ENCODE results near the gene DAW1. TPM values are rescaled to one million over a fixed set of nuclear protein-coding genes. Genes with fewer than 3 reads are reported as not detected.

DAW1 gene
- total and polyA plus RNA-seq, 10 of the 15 experiments (the other 5 are each of a cell fraction or from before 2014, with no cell fraction given) = 0.04 TPM; not detected in 9

GRCh38 chr2:227862227-227862740 lies 9.1 kb upstream of the DAW1 start:
- WGBS (ENCODE audit: insufficient coverage, insufficient replicate concordance, low lambda C conversion rate, missing lambda C conversion rate) = under 1% methylated on average over 8 of the region's 8 CpGs
- H2AFZ ChIP-seq (ENCODE audit: control insufficient read depth, low read depth, low read length) = no peak overlapping the region
- no peak overlapping the region for H3K9ac ChIP-seq (ENCODE audit: control insufficient read depth, insufficient read depth, low read length)
- ChIA-PET CTCF (interaction anchor here (0.6 to 6.4 kb wide), 47 partner anchors 8 to 741 kb away, joined by 3 to 387 read pairs (median 5); partner anchors contain the start of gene CCL20), SMC1A (ENCODE audit: uncharacterized antibody, unreplicated experiment) (interaction anchor here (0.6 to 6.6 kb wide), 31 partner anchors 9 to 391 kb away, joined by 3 to 133 read pairs (median 5); partner anchors contain the start of gene CCL20), RAD21 (ENCODE audit: unreplicated experiment) (interaction anchor here (0.7 to 5.8 kb wide), 25 partner anchors 8 to 457 kb away, joined by 3 to 92 read pairs (median 5); partner anchors contain the start of gene CCL20), POLR2A (interaction anchor here (0.6 to 2.5 kb wide), 4 partner anchors 56 to 477 kb away, joined by 3 to 9 read pairs (median 6); no protein-coding TSS in a partner anchor)
- H3K4me1 ChIP-seq (ENCODE audit: control insufficient read depth, insufficient read depth, low read length) = no peaks in the 10 kb centered on the region
- H3K79me2 ChIP-seq (ENCODE audit: control insufficient read depth, insufficient read depth, low read length) = no peaks in the 10 kb centered on the region
- no peak overlapping the region for H3K4me2 ChIP-seq (ENCODE audit: control insufficient read depth, insufficient read depth)
- BruUV-seq (replicated peaks) = no TSS peak
- TF ChIP-seq EGR1 (IDR thresholded peaks at IDR 0.05; ENCODE audit: borderline replicate concordance in 1 of 2, low read depth in 2 of 2, low read length in 2 of 2) (no peak), RAD21 (IDR thresholded peaks at IDR 0.05; ENCODE audit: insufficient read depth, low read depth, low read length) (peak; percentile 86), ZNF592 (IDR thresholded peaks at IDR 0.05) (0 out of 2 replicates have a peak, but pooled peaks have one; percentile 8), SMC3 (IDR thresholded peaks at IDR 0.05; ENCODE audit: borderline replicate concordance, low read length) (peak; percentile 80; the same call in 1 of the 2 replicates), STAT1 (conservative IDR thresholded peaks at IDR 0.05) (no peak), SMARCA5 (IDR thresholded peaks at IDR 0.05) (no peak), MXI1 (IDR thresholded peaks at IDR 0.05; ENCODE audit: low read depth, low read length) (no peak), KAT2A (conservative IDR thresholded peaks at IDR 0.05; ENCODE audit: control insufficient read depth, low read depth, low read length) (no peak), CREB1 (IDR thresholded peaks at IDR 0.05; ENCODE audit: low read depth) (no peak)
- TF ChIP-seq, protein P1, sequence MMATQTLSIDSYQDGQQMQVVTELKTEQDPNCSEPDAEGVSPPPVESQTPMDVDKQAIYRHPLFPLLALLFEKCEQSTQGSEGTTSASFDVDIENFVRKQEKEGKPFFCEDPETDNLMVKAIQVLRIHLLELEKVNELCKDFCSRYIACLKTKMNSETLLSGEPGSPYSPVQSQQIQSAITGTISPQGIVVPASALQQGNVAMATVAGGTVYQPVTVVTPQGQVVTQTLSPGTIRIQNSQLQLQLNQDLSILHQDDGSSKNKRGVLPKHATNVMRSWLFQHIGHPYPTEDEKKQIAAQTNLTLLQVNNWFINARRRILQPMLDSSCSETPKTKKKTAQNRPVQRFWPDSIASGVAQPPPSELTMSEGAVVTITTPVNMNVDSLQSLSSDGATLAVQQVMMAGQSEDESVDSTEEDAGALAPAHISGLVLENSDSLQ (IDR thresholded peaks at IDR 0.05) = no peak
- TF ChIP-seq, protein P2, sequence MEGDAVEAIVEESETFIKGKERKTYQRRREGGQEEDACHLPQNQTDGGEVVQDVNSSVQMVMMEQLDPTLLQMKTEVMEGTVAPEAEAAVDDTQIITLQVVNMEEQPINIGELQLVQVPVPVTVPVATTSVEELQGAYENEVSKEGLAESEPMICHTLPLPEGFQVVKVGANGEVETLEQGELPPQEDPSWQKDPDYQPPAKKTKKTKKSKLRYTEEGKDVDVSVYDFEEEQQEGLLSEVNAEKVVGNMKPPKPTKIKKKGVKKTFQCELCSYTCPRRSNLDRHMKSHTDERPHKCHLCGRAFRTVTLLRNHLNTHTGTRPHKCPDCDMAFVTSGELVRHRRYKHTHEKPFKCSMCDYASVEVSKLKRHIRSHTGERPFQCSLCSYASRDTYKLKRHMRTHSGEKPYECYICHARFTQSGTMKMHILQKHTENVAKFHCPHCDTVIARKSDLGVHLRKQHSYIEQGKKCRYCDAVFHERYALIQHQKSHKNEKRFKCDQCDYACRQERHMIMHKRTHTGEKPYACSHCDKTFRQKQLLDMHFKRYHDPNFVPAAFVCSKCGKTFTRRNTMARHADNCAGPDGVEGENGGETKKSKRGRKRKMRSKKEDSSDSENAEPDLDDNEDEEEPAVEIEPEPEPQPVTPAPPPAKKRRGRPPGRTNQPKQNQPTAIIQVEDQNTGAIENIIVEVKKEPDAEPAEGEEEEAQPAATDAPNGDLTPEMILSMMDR (IDR thresholded peaks at IDR 0.05 in 2 of 3, conservative IDR thresholded peaks at IDR 0.05 in 1 of 3; ENCODE audit: control insufficient read depth in 2 of 3, extremely low read depth in 1 of 3, insufficient read depth in 1 of 3, low read depth in 3 of 3, low read length in 3 of 3) = peak; percentile 55 to 70 (median 66)
- H4K20me1 ChIP-seq (ENCODE audit: control insufficient read depth, insufficient read depth) = no peaks in the 10 kb centered on the region
- ATAC-seq (peak; percentile 63), DNase-seq (ENCODE audit: low read depth, low spot score) (no peak), FAIRE-seq (no peak)
- intact Hi-C loops (cut with micrococcal nuclease; ENCODE audit: unreplicated experiment) = loop anchor here (1.0 to 5.0 kb wide), 4 partner anchors 50 to 203 kb away; partner anchors contain the start of gene CCL20
- in situ Hi-C loops (cut with MboI) = no loop called here
- no peak overlapping the region for H3K27ac ChIP-seq (ENCODE audit: control insufficient read depth, insufficient read depth)
- H3K9me3 ChIP-seq (replicated peaks; ENCODE audit: control insufficient read depth, insufficient read depth, low read length) = no peaks in the 10 kb centered on the region
- H3K27me3 ChIP-seq (replicated peaks in 1 of 2; ENCODE audit: control insufficient read depth in 2 of 2, insufficient read depth in 2 of 2, low read length in 1 of 2) = no peaks in the 10 kb centered on the region; a peak in 1 of 4 replicates
- H3K4me3 ChIP-seq = no peak overlapping the region
- H3K36me3 ChIP-seq (ENCODE audit: control insufficient read depth in 2 of 2, insufficient read depth in 2 of 2, low read length in 1 of 2) = no peaks in the 10 kb centered on the region

Measured in GM12878 (cell line).